Bronchial epithelial cell (primary cell): ENCODE measurements around the gene RNF20. TPM values are rescaled to one million over a fixed set of nuclear protein-coding genes. Genes with fewer than 3 reads are reported as not detected.

Experiments
- DNase-seq: peaks from one replicate; pipeline ENCODE4 v3.0.0-alpha.2; 2010; ENCODE audit warnings: low read depth
- FAIRE-seq: peaks from 2 replicates; lab custom pipeline; 2011; peaks lifted over from hg19 to GRCh38; lab: Jason Lieb, UNC
- H3K27me3 ChIP-seq: 2 replicates; pipeline ENCODE4 v1.5.1; 2011; ENCODE audit warnings: low read length; ENCODE audit not compliant: control insufficient read depth, insufficient read depth
- H3K36me3 ChIP-seq: 2 replicates; pipeline ENCODE4 v1.5.1; 2011; ENCODE audit warnings: low read length; ENCODE audit not compliant: control insufficient read depth, insufficient read depth
- H3K4me3 ChIP-seq: 2 replicates; pipeline ENCODE4 v1.5.1; 2011; ENCODE audit warnings: mild to moderate bottlenecking, low read depth, low read length, control low read depth
- CTCF ChIP-seq: IDR thresholded peaks from 2 replicates; pipeline ENCODE4 v1.5.1; 2011; ENCODE audit warnings: mild to moderate bottlenecking, moderate library complexity, low read length, control low read depth, inconsistent platforms; ENCODE audit not compliant: insufficient read depth, severe bottlenecking
- total RNA-seq: library from RNA; depleted of rRNA; stranded (reverse); fragments of >200 nt; gene quantifications from 2 replicates; pipeline ENCODE4 v1.2.1, GENCODE V29; 2014

The RNF20 gene
- total RNA-seq, 1 donor from 2014 or later: 37.6 TPM

- H3K36me3 ChIP-seq: no peaks in the 10 kb centered on the region
- no peak for TF ChIP-seq CTCF
- no peak overlapping the region for H3K4me3 ChIP-seq
- DNase-seq: peak; percentile 32
- no peak for FAIRE-seq
- H3K27me3 ChIP-seq: no peaks in the 10 kb centered on the region
These were observed 59.1 kb downstream of the RNF20 start for GRCh38 chr9:101592788-101593187.

GRCh38 chr9:101593345-101593744, 59.7 kb downstream of the RNF20 start:
- H3K36me3 ChIP-seq: no peaks in the 10 kb centered on the region
- no peak for TF ChIP-seq CTCF
- FAIRE-seq (no peak), DNase-seq (no peak)
- H3K4me3 ChIP-seq: no peak overlapping the region
- H3K27me3 ChIP-seq: no peaks in the 10 kb centered on the region

GRCh38 chr9:101594796-101595195, 61.1 kb downstream of the RNF20 start, which contains the start of gene PPP3R2:
Gene PPP3R2, minus strand, starts transcription at chr9:101594969. Its CDS starts 48 bp downstream, at chr9:101594921.
- no peak within 1 kb of the TSS for H3K4me3 ChIP-seq
- FAIRE-seq (no peak), DNase-seq (no peak)
- no peaks in the 10 kb centered on the region for H3K36me3 ChIP-seq
- no peak for TF ChIP-seq CTCF
- H3K27me3 ChIP-seq: no peaks in the 10 kb centered on the region

GRCh38 chr9:101601904-101602765, 68.5 kb downstream of the RNF20 start:
- no peaks in the 10 kb centered on the region for H3K27me3 ChIP-seq
- H3K36me3 ChIP-seq: no peaks in the 10 kb centered on the region
- DNase-seq: peak; percentile 59
- peak; percentile 68 for TF ChIP-seq CTCF
- H3K4me3 ChIP-seq: no peak overlapping the region
- FAIRE-seq: no peak

GRCh38 chr9:101604296-101604695, 70.6 kb downstream of the RNF20 start:
- Histone ChIP-seq H3K4me3 (no peak overlapping the region), H3K36me3 (no peaks in the 10 kb centered on the region), H3K27me3 (no peaks in the 10 kb centered on the region)
- DNase-seq (no peak), FAIRE-seq (no peak)
- no peak for TF ChIP-seq CTCF
